Measurements from ENCODE around the gene TBX21. TPM values are rescaled to one million over a fixed set of nuclear protein-coding genes. Genes with fewer than 3 reads are reported as not detected.

The TBX21 gene
- total RNA-seq, 1 experiment from 2014 or later = 0.20 TPM

DNA sequence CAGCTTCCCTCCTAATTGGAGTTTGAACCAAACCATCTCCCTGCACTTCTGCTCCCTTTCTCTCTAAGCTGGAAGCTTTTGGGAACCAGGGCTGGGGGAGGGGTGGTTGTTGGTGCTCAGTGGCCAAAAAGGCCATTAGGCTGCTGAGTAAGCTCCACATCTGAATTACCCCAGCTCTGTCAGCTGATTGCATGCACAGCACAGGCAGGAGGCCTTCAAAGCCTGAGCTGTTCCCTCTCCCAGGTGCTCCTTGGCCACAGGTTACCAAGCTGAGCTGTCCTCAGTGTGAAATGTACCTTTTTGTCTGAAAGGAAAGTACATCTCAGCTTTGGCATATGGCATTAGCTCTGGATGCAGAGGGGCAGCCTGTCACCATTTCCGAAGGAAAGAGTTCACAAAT is 45.3 kb upstream of the TBX21 start:
- Histone ChIP-seq H3K9me2 (ENCODE audit: insufficient read depth) (no peaks in the 10 kb centered on the region), H3K4me3 (replicated peaks in 1 of 2; ENCODE audit: low read depth in 1 of 2, low read length in 2 of 2) (no peak overlapping the region), H3K9me3 (ENCODE audit: control insufficient read depth in 1 of 2, insufficient read depth in 1 of 2, low read depth in 1 of 2, low read length in 2 of 2) (no peaks in the 10 kb centered on the region), H3K79me2 (ENCODE audit: insufficient read depth, low read length) (no peaks in the 10 kb centered on the region), H3K27me3 (ENCODE audit: insufficient read depth, low read length) (no peaks in the 10 kb centered on the region), H3K4me1 (ENCODE audit: control insufficient read depth in 1 of 2, insufficient read depth in 2 of 2, low read length in 2 of 2) (peaks cover 12 to 30% of the 10 kb centered on the region in 2 experiments; a peak in 3 of 4 replicates), H3K9ac (ENCODE audit: low read length) (no peak overlapping the region), H3K4me2 (ENCODE audit: low read length) (no peak overlapping the region), H3K36me3 (ENCODE audit: control insufficient read depth in 1 of 2, insufficient read depth in 2 of 2, low read length in 2 of 2) (peaks cover 19 to 28% of the 10 kb centered on the region in 2 experiments; a peak in 3 of 4 replicates), H3K27ac (ENCODE audit: low read depth, low read length) (0 out of 2 replicates have a peak overlapping the region, but pooled peaks have one; percentile 4), H4K20me1 (ENCODE audit: insufficient read depth) (peaks cover 14% of the 10 kb centered on the region; the same call in 1 of the 2 replicates), H2AFZ (ENCODE audit: low read depth, low read length, poor library complexity, severe bottlenecking) (no peak overlapping the region)
- BruUV-seq (replicated peaks) = no TSS peak
- TF ChIP-seq TCF7L2 (IDR thresholded peaks at IDR 0.05; ENCODE audit: borderline replicate concordance, extremely low read depth, insufficient read depth, insufficient read length) = no peak
- 0 out of 2 replicates have a peak, but pooled peaks have one; percentile 1 for TF ChIP-seq SIN3A (IDR thresholded peaks at IDR 0.05; ENCODE audit: low read depth)
- no peak for TF ChIP-seq EZH2phosphoT487 (IDR thresholded peaks at IDR 0.05; ENCODE audit: borderline replicate concordance)
- TF ChIP-seq ZFX (IDR thresholded peaks at IDR 0.05) = no peak
- intact Hi-C loops (cut with micrococcal nuclease) = no loop called here
- peak; percentile 31; the same call in 1 of the 2 replicates for ATAC-seq
- ChIA-PET POLR2A (interaction anchor here (1.0 kb wide), 1 partner anchor 38 kb away, joined by 4 read pairs; the partner anchor contains the start of gene KPNB1), RAD21 (ENCODE audit: low non-redundant PET in 1 of 2, low total read pairs in 2 of 2, uncharacterized antibody in 2 of 2, unreplicated experiment in 2 of 2) (no interaction called here), CTCF (interaction anchor here (0.9 to 2.1 kb wide), 5 partner anchors 9 to 114 kb away, joined by 4 to 12 read pairs (median 5); no protein-coding TSS in a partner anchor)
- no peak for DNase-seq (ENCODE audit: low read depth, low spot score)

DNA sequence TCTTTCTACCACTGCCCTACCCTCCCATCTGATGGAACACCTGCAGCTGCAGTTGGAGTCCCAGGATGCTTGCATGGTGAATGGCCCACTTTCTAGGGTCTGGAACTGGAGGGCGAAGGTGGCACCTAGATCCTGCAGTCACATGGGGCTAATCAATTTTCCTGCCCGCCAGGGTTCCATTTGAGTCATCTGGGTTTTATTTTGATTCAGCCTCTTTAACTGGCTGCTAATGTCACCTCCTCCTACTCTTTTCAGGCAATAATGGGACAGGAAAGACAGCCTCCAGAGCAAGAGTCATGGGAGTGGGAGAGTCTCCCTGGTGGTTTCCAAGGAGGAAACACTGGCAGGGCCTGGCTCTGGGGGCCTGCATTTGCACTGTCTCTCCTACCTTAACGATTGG is 42.9 kb upstream of the TBX21 start:
- H3K27me3 ChIP-seq (ENCODE audit: insufficient read depth, low read length) = no peaks in the 10 kb centered on the region
- H3K9me2 ChIP-seq (ENCODE audit: insufficient read depth) = no peaks in the 10 kb centered on the region
- ATAC-seq (no peak), DNase-seq (ENCODE audit: low read depth, low spot score) (no peak)
- H4K20me1 ChIP-seq (ENCODE audit: insufficient read depth) = peaks cover 3% of the 10 kb centered on the region; the same call in 1 of the 2 replicates
- no peaks in the 10 kb centered on the region for H3K9me3 ChIP-seq (ENCODE audit: control insufficient read depth in 1 of 2, insufficient read depth in 1 of 2, low read depth in 1 of 2, low read length in 2 of 2)
- no peak overlapping the region for H3K27ac ChIP-seq (ENCODE audit: low read depth, low read length)
- H3K4me1 ChIP-seq (ENCODE audit: control insufficient read depth in 1 of 2, insufficient read depth in 2 of 2, low read length in 2 of 2) = peaks cover 24 to 48% of the 10 kb centered on the region in 2 experiments
- H3K79me2 ChIP-seq (ENCODE audit: insufficient read depth, low read length) = no peaks in the 10 kb centered on the region
- H3K9ac ChIP-seq (ENCODE audit: low read length) = no peak overlapping the region
- RAD21 ChIA-PET (ENCODE audit: low non-redundant PET in 1 of 2, low total read pairs in 2 of 2, uncharacterized antibody in 2 of 2, unreplicated experiment in 2 of 2) = no interaction called here
- H3K36me3 ChIP-seq (ENCODE audit: control insufficient read depth in 1 of 2, insufficient read depth in 2 of 2, low read length in 2 of 2) = peaks cover 5 to 6% of the 10 kb centered on the region in 2 experiments; a peak in 3 of 4 replicates
- CTCF ChIA-PET = no interaction called here
- no peak overlapping the region for H3K4me3 ChIP-seq (replicated peaks in 1 of 2; ENCODE audit: low read depth in 1 of 2, low read length in 2 of 2)
- H3K4me2 ChIP-seq (ENCODE audit: low read length) = peak overlapping the region; percentile 4; the same call in 1 of the 2 replicates
- POLR2A ChIA-PET = no interaction called here
- H2AFZ ChIP-seq (ENCODE audit: low read depth, low read length, poor library complexity, severe bottlenecking) = no peak overlapping the region
- no TSS peak for BruUV-seq (replicated peaks)
- intact Hi-C loops (cut with micrococcal nuclease) = no loop called here
- no peak for TF ChIP-seq SP1 (IDR thresholded peaks at IDR 0.05; ENCODE audit: low read depth)
- TF ChIP-seq CEBPB (IDR thresholded peaks at IDR 0.05; ENCODE audit: low read depth) = no peak
- no peak for TF ChIP-seq ELF1 (IDR thresholded peaks at IDR 0.05; ENCODE audit: borderline replicate concordance, low read depth)
- TF ChIP-seq EZH2 (IDR thresholded peaks at IDR 0.05) = no peak
- no peak for TF ChIP-seq YY1 (IDR thresholded peaks at IDR 0.05; ENCODE audit: extremely low read depth, insufficient replicate concordance, low read depth, low read length)
- no peak for TF ChIP-seq POLR2AphosphoS5 (IDR thresholded peaks at IDR 0.05; ENCODE audit: low read depth, low read length)
- TF ChIP-seq ATF3 (IDR thresholded peaks at IDR 0.05) = no peak
- TF ChIP-seq RAD21 (IDR thresholded peaks at IDR 0.05; ENCODE audit: low read depth) = no peak
- TF ChIP-seq EZH2phosphoT487 (IDR thresholded peaks at IDR 0.05; ENCODE audit: borderline replicate concordance) = no peak
- TF ChIP-seq SRF (IDR thresholded peaks at IDR 0.05; ENCODE audit: low read depth) = no peak
- no peak for TF ChIP-seq MAX (IDR thresholded peaks at IDR 0.05)
- TF ChIP-seq, protein P1, sequence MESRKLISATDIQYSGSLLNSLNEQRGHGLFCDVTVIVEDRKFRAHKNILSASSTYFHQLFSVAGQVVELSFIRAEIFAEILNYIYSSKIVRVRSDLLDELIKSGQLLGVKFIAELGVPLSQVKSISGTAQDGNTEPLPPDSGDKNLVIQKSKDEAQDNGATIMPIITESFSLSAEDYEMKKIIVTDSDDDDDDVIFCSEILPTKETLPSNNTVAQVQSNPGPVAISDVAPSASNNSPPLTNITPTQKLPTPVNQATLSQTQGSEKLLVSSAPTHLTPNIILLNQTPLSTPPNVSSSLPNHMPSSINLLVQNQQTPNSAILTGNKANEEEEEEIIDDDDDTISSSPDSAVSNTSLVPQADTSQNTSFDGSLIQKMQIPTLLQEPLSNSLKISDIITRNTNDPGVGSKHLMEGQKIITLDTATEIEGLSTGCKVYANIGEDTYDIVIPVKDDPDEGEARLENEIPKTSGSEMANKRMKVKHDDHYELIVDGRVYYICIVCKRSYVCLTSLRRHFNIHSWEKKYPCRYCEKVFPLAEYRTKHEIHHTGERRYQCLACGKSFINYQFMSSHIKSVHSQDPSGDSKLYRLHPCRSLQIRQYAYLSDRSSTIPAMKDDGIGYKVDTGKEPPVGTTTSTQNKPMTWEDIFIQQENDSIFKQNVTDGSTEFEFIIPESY (IDR thresholded peaks at IDR 0.05; ENCODE audit: extremely low read depth, insufficient replicate concordance, low read length) = no peak
- TF ChIP-seq EGR1 (IDR thresholded peaks at IDR 0.05; ENCODE audit: low read depth) = no peak
- no peak for TF ChIP-seq CTCF (IDR thresholded peaks at IDR 0.05 in 2 of 3, conservative IDR thresholded peaks at IDR 0.05 in 1 of 3; ENCODE audit: borderline replicate concordance in 1 of 3, insufficient read depth in 1 of 3, low read depth in 2 of 3, low read length in 2 of 3)
